Ectodermal cell (in vitro differentiated cells): ENCODE data around the gene BST1.

Experiments used
- H3K27ac ChIP-seq: 2 replicates; pipeline ENCODE4 v1.7.0; 2013; ENCODE audit warnings: mild to moderate bottlenecking, low read depth, low read length; ENCODE audit not compliant: insufficient read depth, poor library complexity, severe bottlenecking
- H3K27me3 ChIP-seq: 2 replicates; pipeline ENCODE4 v1.7.0; 2013; ENCODE audit warnings: mild to moderate bottlenecking, low read length; ENCODE audit not compliant: insufficient read depth, control insufficient read depth, poor library complexity, severe bottlenecking
- H3K36me3 ChIP-seq: one replicate; pipeline ENCODE4 v1.7.0; 2013; ENCODE audit warnings: low read length; ENCODE audit not compliant: control insufficient read depth, insufficient read depth
- H3K4me1 ChIP-seq: one replicate; pipeline ENCODE4 v1.7.0; 2013; ENCODE audit warnings: low read length; ENCODE audit not compliant: control insufficient read depth, insufficient read depth
- H3K4me3 ChIP-seq: 2 replicates; pipeline ENCODE4 v1.7.0; 2013; ENCODE audit warnings: low read depth, low read length, control low read depth; ENCODE audit not compliant: insufficient read depth
- H3K9me3 ChIP-seq: 2 replicates; pipeline ENCODE4 v1.7.0; 2013; ENCODE audit warnings: mild to moderate bottlenecking, low read length, moderate library complexity; ENCODE audit not compliant: control insufficient read depth
- WGBS, 2 experiments: methylation state at CpG; one replicate each; pipeline ENCODE4 v1.1.7; 2013; ENCODE audit warnings: missing lambda C conversion rate in 2 of 2; 5-methylcytosine and 5-hydroxymethylcytosine counted together

The BST1 gene

GRCh38 chr4:15776871-15777648 is 74.2 kb downstream of the BST1 start:
- Histone ChIP-seq H3K27me3 (peaks cover 44% of the 10 kb centered on the region), H3K9me3 (no peaks in the 10 kb centered on the region), H3K27ac (no peak overlapping the region), H3K4me1 (peaks cover 4% of the 10 kb centered on the region), H3K36me3 (no peaks in the 10 kb centered on the region), H3K4me3 (no peak overlapping the region)
- WGBS, 2 experiments = 90 to 92% methylated on average over 5 of the region's 5 CpGs

GRCh38 chr4:15777697-15778288 is 74.9 kb downstream of the BST1 start:
- H3K36me3 ChIP-seq = no peaks in the 10 kb centered on the region
- H3K4me1 ChIP-seq = peaks cover 4% of the 10 kb centered on the region
- H3K4me3 ChIP-seq = peak overlapping the region; percentile 49
- peaks cover 44% of the 10 kb centered on the region for H3K27me3 ChIP-seq
- WGBS, 2 experiments = 71 to 73% methylated on average over 7 of the region's 7 CpGs
- no peak overlapping the region for H3K27ac ChIP-seq
- no peaks in the 10 kb centered on the region for H3K9me3 ChIP-seq

GRCh38 chr4:15778289-15779241 is 75.7 kb downstream of the BST1 start, which contains the start of gene CD38:
CD38 (plus strand) TSS chr4:15778328; CDS start chr4:15778415, 87 bp downstream.
- H3K4me1 ChIP-seq = peaks cover 4% of the 10 kb centered on the region
- H3K27me3 ChIP-seq = peaks cover 44% of the 10 kb centered on the region
- H3K9me3 ChIP-seq = no peaks in the 10 kb centered on the region
- peak within 1 kb of the TSS; percentile 49 for H3K4me3 ChIP-seq
- H3K27ac ChIP-seq = no peak within 1 kb of the TSS
- no peaks in the 10 kb centered on the region for H3K36me3 ChIP-seq
- 2% methylated on average over 75 to 76 of the region's 76 CpGs for WGBS, 2 experiments

GRCh38 chr4:15779306-15779705 is 76.4 kb downstream of the BST1 start:
- WGBS, 2 experiments = 3 to 4% methylated on average over 14 of the region's 14 CpGs
- Histone ChIP-seq H3K27me3 (peaks cover 44% of the 10 kb centered on the region), H3K9me3 (no peaks in the 10 kb centered on the region), H3K4me3 (peak overlapping the region; percentile 49), H3K36me3 (no peaks in the 10 kb centered on the region), H3K4me1 (peaks cover 4% of the 10 kb centered on the region), H3K27ac (no peak overlapping the region)

GRCh38 chr4:15779809-15780208 is 76.9 kb downstream of the BST1 start:
- Histone ChIP-seq H3K27ac (no peak overlapping the region), H3K27me3 (peaks cover 44% of the 10 kb centered on the region), H3K9me3 (no peaks in the 10 kb centered on the region), H3K4me3 (no peak overlapping the region), H3K36me3 (no peaks in the 10 kb centered on the region), H3K4me1 (peaks cover 4% of the 10 kb centered on the region)
- WGBS, 2 experiments = 100% methylated on average over 1 of the region's 1 CpG

- H3K36me3 ChIP-seq = no peaks in the 10 kb centered on the region
- H3K9me3 ChIP-seq = no peaks in the 10 kb centered on the region
- no peak overlapping the region for H3K4me3 ChIP-seq
- H3K27ac ChIP-seq = no peak overlapping the region
- H3K4me1 ChIP-seq = peaks cover 4% of the 10 kb centered on the region
- 89 to 90% methylated on average over 6 of the region's 6 CpGs for WGBS, 2 experiments
- H3K27me3 ChIP-seq = peaks cover 39% of the 10 kb centered on the region
Measured at GRCh38 chr4:15781427-15782095, 78.7 kb downstream of the BST1 start.
